Activated T-helper 2 cell treated with anti-CD3 and anti-CD28 coated beads, Interferon-gamma antibody, Interleukin-2, Interleukin-4, amounts not matched to agents 10 μg/mL and 5 μg/mL and 100 μg/mL, durations not matched to agents 14 hours and 24 hours and 36 hours (primary cell): ENCODE results near the gene GALNT2. TPM values are rescaled to one million over a fixed set of nuclear protein-coding genes. Genes with fewer than 3 reads are reported as not detected.

Experiments
- DNase-seq: peaks from one replicate; pipeline ENCODE4 v3.0.0; 2021; ENCODE audit warnings: low spot score
- H3K27ac Mint-ChIP-seq: one replicate; pipeline ENCODE4 v1.8.0; 2021; ENCODE audit warnings: mixed read lengths
- H3K27me3 Mint-ChIP-seq: one replicate; pipeline ENCODE4 v1.8.0; 2021; ENCODE audit warnings: low read depth, mixed read lengths
- H3K36me3 Mint-ChIP-seq: one replicate; pipeline ENCODE4 v1.8.0; 2021; ENCODE audit warnings: low read depth, mixed read lengths
- H3K4me1 Mint-ChIP-seq: one replicate; pipeline ENCODE4 v1.8.0; 2021; ENCODE audit warnings: low read depth, mixed read lengths
- H3K4me3 Mint-ChIP-seq: one replicate; pipeline ENCODE4 v1.8.0; 2021; ENCODE audit warnings: low read depth, mild to moderate bottlenecking, moderate library complexity, mixed read lengths
- H3K9me3 Mint-ChIP-seq: one replicate; pipeline ENCODE4 v1.8.0; 2021; ENCODE audit warnings: mixed read lengths
- intact Hi-C: fragments of 100-400 bp; cut with micrococcal nuclease; formaldehyde crosslinking; loops from one replicate; pipeline ENCODE4 v1.15.1; 2023
- total RNA-seq: library from RNA; stranded (reverse); gene quantifications from 2 replicates; pipeline ENCODE4 v1.2.3, GENCODE V29; 2022

GALNT2 gene
- total RNA-seq, 1 donor from 2014 or later = 59.3 TPM

DNA sequence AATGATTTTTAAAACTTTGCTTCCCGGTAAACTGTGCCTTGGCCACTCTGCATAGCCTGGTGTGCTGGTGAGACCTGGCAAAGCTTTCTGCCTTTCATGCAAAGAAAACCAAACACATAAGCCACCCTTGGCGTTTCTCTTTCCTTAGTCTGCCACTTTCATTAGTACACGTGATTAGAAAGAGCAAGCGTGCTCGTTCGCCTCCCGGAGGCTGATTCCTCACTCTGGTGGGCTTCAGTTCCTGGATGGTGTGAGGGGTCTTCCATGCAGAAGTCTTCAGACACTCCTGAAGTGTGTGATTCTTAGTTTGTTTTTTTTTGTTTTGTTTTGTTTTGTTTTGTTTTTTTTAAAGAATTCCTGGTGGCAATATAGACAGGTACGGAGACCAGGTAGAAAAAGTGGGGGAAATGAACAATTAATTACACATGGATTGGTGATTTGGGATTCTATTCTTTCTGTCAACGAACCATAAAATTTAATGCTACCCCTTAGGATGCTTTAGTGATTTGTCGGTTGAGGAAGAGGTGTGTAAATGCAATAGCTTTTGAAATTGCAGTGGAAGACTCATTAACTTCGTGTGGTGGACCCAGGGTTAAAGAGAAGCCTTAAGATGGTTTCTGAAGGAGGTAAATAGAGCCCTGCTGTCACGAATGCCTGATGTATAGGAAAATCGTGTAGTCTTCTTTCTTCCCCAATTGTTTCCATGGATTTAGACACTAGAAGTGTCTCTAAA, 2.1 kb downstream of the GALNT2 start:
- intact Hi-C loops = loop anchor here (1.0 to 5.0 kb wide), 8 partner anchors 8 to 1393 kb away; partner anchors contain the start of genes ABCB10, ARV1 and TTC13
- Mint-ChIP-seq H3K27me3 (no peaks in the 10 kb centered on the region), H3K27ac (peak overlapping the region; percentile 74), H3K4me1 (peaks cover 43% of the 10 kb centered on the region), H3K36me3 (peaks cover 6% of the 10 kb centered on the region), H3K4me3 (peak overlapping the region; percentile 89), H3K9me3 (peaks cover 5% of the 10 kb centered on the region)
- DNase-seq = no peak

DNA sequence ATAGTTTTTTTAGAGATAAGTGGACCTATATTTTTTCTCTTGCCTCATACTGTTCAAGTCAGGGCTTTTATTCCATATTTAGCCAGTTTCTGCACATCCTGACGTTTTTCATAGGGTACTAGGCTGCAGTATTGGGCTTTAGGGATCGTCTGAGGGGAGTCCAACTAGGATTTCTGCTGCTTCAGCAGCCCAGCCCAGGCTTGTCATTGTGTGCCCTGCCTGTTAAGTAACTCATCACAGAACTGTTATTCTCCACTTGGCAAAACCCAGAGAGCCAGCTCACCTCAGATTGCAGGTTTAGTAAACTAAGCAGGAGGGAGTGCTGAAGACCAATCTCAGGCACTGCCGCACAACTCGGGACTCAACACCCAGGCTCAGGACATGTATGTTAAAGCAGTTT, 2.8 kb downstream of the GALNT2 start:
- Mint-ChIP-seq H3K27ac (no peak overlapping the region), H3K4me3 (peak overlapping the region; percentile 17), H3K4me1 (peaks cover 45% of the 10 kb centered on the region), H3K27me3 (no peaks in the 10 kb centered on the region), H3K9me3 (peaks cover 3% of the 10 kb centered on the region), H3K36me3 (peaks cover 6% of the 10 kb centered on the region)
- DNase-seq = no peak
- intact Hi-C loops = loop anchor here (2.0 to 5.0 kb wide), 6 partner anchors 57 to 1393 kb away; partner anchors contain the start of genes ARV1 and TTC13

DNA sequence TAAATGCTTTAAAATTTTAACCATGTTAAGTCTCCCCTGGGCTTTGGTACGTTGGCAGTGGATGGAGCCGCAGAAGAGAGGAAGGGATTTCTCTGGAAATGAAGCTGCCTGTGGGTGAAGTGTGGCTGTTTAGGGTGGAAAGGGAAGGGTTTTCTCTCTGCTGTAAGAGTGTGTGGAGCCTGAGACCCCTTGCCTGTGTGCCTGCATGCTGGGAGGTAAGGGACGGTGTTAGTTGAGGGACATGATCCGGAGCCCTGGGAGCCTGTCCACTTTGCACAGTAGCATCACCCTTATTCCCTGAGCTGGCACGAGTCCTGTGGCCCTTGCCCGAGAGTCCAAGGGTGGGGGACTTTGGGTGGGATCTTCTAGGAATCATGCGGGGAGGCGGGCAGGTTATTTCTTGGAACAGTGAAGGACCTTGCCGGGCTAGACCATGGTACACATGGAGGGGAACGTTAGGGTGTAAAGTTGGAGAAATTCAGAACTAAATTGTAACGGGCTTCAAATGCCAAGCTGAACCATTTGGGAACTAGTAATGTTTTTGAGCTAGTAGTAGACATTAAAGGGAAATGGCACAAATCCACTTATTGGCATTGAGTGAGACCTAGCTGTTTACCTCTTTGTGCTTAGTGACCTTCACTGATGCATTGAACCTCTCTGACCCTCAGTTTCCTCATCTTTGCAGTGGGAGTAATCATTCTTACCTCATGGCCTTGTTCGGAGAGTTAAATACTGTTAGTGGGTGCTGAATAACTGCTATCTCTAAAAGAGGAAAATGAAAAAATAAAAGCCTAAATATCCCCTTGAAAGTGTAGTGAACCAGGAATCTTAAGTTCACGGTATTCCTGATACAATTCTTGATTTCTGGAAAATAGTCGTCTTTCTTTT, 3.5 kb downstream of the GALNT2 start:
- Mint-ChIP-seq H3K4me3 (no peak overlapping the region), H3K9me3 (no peaks in the 10 kb centered on the region), H3K36me3 (peaks cover 9% of the 10 kb centered on the region), H3K4me1 (peaks cover 44% of the 10 kb centered on the region), H3K27ac (no peak overlapping the region), H3K27me3 (no peaks in the 10 kb centered on the region)
- no peak for DNase-seq
- intact Hi-C loops = no loop called here

DNA sequence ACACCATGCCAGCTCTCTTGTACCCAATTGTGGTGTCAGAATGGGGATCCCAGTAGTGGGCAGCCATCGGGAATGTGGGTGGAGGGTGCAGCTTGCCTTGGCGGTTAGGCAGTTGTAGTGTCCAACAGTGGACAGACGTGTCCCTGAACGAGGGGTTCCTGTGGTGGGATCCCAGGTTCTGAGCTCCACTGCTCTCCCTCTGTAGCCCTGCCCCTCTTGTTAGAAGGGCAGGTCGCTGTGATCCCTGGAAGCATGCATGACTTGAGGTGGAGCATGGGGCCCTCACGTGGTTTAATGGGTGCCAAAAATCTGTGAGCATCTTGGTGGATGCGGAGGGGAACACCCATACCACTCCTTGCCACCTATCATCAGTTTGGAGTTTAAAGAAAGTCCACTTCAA, 4.3 kb downstream of the GALNT2 start:
- no peak for DNase-seq
- intact Hi-C loops = no loop called here
- Mint-ChIP-seq H3K4me1 (peaks cover 44% of the 10 kb centered on the region), H3K27ac (no peak overlapping the region), H3K4me3 (no peak overlapping the region), H3K27me3 (no peaks in the 10 kb centered on the region), H3K9me3 (no peaks in the 10 kb centered on the region), H3K36me3 (peaks cover 17% of the 10 kb centered on the region)

DNA sequence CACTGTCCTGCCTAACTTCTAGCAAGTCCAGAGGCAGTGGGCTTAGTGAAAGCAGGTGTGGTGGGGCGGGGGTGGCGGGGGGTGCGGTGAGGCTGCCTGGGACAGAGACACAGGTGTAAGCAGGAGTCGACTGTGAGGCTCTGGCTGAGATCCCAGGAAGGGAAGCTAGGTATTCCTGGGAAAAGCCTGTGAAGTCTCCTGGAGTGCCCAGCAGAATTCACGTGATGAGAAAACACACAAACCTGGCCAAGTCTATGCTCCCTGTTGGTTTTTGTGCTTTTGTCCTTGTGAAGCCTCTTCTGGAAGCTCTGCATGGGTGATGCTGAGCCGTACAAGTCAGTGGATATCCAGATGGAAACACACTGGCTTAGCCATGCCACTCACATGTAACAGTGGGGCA, 5.3 kb downstream of the GALNT2 start:
- DNase-seq = no peak
- intact Hi-C loops = no loop called here
- no peak overlapping the region for H3K4me3 Mint-ChIP-seq
- no peak overlapping the region for H3K27ac Mint-ChIP-seq
- peaks cover 20% of the 10 kb centered on the region for H3K36me3 Mint-ChIP-seq
- no peaks in the 10 kb centered on the region for H3K27me3 Mint-ChIP-seq
- H3K9me3 Mint-ChIP-seq = no peaks in the 10 kb centered on the region
- peaks cover 52% of the 10 kb centered on the region for H3K4me1 Mint-ChIP-seq

DNA sequence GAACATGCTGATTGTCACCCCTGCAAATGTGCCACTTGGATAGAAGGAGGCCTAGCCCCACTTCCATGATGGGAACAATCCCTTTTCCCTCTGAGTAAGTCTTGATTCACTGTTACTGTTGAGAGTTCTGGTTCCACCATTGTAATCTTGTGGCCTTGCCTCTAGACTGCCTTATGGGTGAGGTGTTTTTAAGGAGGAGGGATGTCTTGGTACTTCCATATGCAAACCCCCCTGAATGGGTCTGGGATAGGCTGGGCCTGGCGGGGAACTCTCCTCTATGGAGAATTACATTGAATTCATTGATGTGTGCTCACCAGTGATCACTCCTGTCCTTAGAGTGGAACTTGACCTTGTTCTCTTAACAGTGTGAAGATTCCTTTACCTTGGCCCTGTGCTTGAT, 5.8 kb downstream of the GALNT2 start:
- Mint-ChIP-seq H3K36me3 (peaks cover 20% of the 10 kb centered on the region), H3K4me1 (peaks cover 55% of the 10 kb centered on the region), H3K9me3 (no peaks in the 10 kb centered on the region), H3K27me3 (no peaks in the 10 kb centered on the region), H3K4me3 (no peak overlapping the region), H3K27ac (no peak overlapping the region)
- intact Hi-C loops = no loop called here
- DNase-seq = no peak

DNA sequence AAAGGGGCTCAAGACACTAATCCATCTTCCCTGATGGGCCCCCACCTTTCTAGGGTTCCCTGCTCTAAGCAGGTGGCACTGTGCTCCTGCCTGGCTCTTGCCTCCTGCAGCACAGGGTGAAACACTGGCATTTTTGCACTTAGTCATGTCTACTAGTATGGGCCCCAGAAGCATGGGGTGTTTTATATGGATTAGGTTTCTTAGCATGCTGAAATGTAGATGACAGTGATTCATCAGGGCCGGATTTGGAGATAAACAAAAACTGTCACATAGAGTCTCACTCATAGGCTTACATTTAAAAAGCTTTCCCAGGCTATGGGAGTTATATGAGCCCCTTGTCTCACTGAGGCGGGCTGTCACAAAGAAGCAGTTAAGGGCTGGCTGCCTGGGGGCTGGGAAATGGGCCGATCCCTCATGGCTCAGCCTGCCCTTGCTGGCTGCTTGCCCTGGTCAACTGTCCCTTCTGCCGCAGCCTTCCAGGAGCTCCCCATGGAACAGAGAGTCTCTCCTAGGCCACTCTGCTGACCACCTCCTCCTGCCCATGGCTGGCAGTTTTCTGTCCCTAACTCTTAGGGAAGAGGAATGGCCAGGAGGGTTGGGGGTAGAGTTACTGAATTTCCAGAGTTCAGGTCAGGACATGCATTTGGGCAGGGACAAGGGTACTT, 6.5 kb downstream of the GALNT2 start:
- Mint-ChIP-seq H3K4me1 (peaks cover 57% of the 10 kb centered on the region), H3K9me3 (no peaks in the 10 kb centered on the region), H3K27ac (peak overlapping the region; percentile 20), H3K27me3 (no peaks in the 10 kb centered on the region), H3K36me3 (peaks cover 20% of the 10 kb centered on the region), H3K4me3 (no peak overlapping the region)
- intact Hi-C loops = no loop called here
- DNase-seq = no peak

DNA sequence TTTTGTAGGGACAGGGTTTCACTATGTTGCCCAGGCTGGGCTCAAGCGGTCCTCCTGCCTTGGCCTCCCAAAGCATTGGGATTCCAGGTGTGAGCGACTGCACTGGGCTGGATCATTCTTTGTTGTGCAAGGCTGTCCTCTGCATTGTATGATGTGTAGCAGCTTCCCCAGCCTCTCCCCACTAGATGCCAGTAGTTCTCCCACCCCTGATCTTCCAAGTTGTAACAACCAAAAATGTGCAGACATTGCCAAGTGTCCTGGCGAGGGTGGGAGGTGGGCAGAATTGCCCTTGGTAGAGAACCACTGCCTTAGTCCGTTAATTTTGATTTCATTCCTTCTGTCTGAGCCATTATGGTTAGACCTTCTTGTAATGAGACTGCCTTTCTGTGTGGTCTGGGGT, 7.2 kb downstream of the GALNT2 start:
- intact Hi-C loops = no loop called here
- Mint-ChIP-seq H3K27me3 (no peaks in the 10 kb centered on the region), H3K27ac (no peak overlapping the region), H3K9me3 (no peaks in the 10 kb centered on the region), H3K36me3 (peaks cover 20% of the 10 kb centered on the region), H3K4me1 (peaks cover 50% of the 10 kb centered on the region), H3K4me3 (no peak overlapping the region)
- no peak for DNase-seq

DNA sequence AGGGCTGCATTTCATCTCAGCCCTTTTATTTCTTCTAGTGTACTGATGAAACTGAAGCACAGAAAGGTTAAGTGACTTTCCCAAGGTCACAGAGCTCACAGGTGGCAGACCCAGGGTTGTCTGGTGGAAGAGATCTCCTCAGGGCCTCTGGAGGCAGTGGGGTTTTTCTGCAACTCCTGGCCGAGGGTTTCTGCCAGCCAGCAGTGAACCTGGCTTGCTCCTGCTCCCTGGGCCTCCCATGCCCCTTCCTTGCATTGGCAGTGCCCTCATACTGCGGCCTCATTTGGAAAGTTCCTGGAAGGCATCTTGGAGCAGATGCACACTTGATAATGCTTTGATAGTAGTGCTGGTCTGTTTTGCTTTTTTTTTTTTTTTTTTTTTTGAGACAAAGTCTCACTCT, 7.7 kb downstream of the GALNT2 start:
- Mint-ChIP-seq H3K27me3 (no peaks in the 10 kb centered on the region), H3K4me1 (peaks cover 49% of the 10 kb centered on the region), H3K36me3 (peaks cover 22% of the 10 kb centered on the region), H3K9me3 (no peaks in the 10 kb centered on the region), H3K4me3 (no peak overlapping the region), H3K27ac (no peak overlapping the region)
- no peak for DNase-seq
- intact Hi-C loops = no loop called here

DNA sequence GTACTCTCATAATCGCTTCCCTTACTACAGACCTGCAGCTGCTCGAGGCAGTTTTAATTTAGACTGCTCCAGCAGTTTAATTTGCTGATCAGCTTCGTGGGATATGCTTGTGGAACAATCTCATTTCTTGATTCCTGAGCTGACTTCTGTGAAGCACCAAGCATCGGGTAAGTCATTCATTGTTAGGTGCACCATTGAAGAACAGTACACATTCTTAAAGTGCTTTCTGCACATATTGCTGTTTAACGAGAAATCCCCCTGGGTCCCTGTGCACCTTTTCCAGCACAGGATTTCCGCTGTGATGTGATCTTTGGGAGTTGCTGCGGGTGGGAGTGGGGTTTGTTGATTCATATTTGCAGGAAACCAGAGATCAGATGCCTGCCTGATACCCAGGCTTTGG, 9.1 kb downstream of the GALNT2 start:
- H3K4me3 Mint-ChIP-seq = no peak overlapping the region
- peaks cover 46% of the 10 kb centered on the region for H3K4me1 Mint-ChIP-seq
- intact Hi-C loops = loop anchor here (2.0 kb wide), 1 partner anchor 27 kb away; no protein-coding TSS in a partner anchor
- no peaks in the 10 kb centered on the region for H3K27me3 Mint-ChIP-seq
- peaks cover 24% of the 10 kb centered on the region for H3K36me3 Mint-ChIP-seq
- peak overlapping the region; percentile 68 for H3K27ac Mint-ChIP-seq
- DNase-seq = no peak
- H3K9me3 Mint-ChIP-seq = no peaks in the 10 kb centered on the region

DNA sequence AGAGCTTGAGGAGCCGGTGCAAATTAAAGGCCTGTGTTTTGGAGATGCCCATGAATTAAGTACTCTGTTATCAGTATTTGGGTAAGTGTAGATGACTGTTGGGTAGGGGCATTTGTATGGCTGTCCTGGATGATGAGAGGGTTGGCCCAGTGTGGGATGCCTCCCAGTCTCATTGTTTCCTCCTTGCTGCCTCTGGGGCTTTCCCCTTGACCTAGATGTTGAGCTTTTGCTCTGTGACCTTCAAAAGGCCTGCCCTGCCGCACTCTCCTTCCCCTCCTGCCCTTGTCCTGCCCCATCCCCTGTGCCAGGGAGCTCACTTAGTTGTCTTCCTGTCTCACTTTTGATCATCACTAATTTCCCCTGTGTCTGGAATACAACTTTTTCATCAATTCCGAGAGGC, 10.0 kb downstream of the GALNT2 start:
- peaks cover 43% of the 10 kb centered on the region for H3K4me1 Mint-ChIP-seq
- intact Hi-C loops = loop anchor here (1.0 to 2.0 kb wide), 2 partner anchors 9 to 26 kb away; no protein-coding TSS in a partner anchor
- peaks cover 33% of the 10 kb centered on the region for H3K36me3 Mint-ChIP-seq
- no peaks in the 10 kb centered on the region for H3K27me3 Mint-ChIP-seq
- peak overlapping the region; percentile 68 for H3K27ac Mint-ChIP-seq
- no peak for DNase-seq
- peak overlapping the region; percentile 0 for H3K4me3 Mint-ChIP-seq
- H3K9me3 Mint-ChIP-seq = no peaks in the 10 kb centered on the region

DNA sequence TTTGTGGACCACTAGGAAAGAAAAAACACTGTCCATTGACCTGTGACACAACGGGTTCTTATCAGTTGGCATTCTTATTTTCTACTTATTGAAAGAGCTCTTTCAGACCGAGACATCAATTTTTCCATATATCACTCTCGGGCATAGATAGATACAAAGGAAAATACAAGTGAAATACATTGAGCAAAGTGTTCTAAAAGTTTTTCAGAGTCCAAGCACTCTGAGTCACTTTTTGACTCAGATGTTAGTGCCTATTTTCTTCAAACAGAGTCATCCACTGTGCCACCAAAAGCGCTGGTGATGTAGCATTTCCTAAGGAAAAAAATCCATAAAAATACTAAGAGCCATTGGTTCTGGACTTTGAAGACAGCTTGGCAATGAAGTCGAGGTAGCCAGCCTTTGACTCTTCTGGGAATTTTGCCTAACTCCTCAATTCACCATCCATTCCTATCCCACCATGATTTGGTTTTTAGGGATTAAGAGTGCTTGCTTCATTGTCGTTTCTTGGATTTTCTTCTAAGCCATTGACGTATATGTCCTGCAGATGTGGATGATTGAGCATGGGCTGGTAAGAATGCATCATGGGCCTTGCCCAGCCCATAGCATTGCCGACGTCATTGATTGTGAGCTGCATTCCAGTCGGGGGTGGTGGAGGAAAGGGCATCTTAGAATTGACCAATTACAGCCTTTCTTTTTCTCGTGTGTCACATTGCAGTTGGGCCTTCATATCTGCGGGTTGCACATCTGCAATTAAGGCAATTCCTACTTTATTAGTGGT, 10.6 kb downstream of the GALNT2 start:
- Mint-ChIP-seq H3K27ac (peak overlapping the region; percentile 68), H3K9me3 (peaks cover 2% of the 10 kb centered on the region), H3K4me1 (peaks cover 43% of the 10 kb centered on the region), H3K27me3 (no peaks in the 10 kb centered on the region), H3K36me3 (peaks cover 37% of the 10 kb centered on the region), H3K4me3 (peak overlapping the region; percentile 0)
- DNase-seq = no peak
- intact Hi-C loops = loop anchor here (1.0 to 2.0 kb wide), 2 partner anchors 9 to 25 kb away; no protein-coding TSS in a partner anchor
